Gastrocnemius medialis (tissue), 4 donors: Measurements from ENCODE around the gene KRTAP17-1. TPM values are rescaled to one million over a fixed set of nuclear protein-coding genes. Genes with fewer than 3 reads are reported as not detected.

Experiments
- ATAC-seq, 2 donors: fragments of 150-250 bp; one replicate each; pipeline ENCODE4 v1.9.1; 2016
- DNase-seq, 2 donors: peaks; one replicate each; pipeline ENCODE4 v3.0.0-alpha.2; 2019
- H3K27ac ChIP-seq, 4 donors: fragments of 200-600 bp; sonication (generic); 1 replicate in 1 of 4; 2 replicates in 3 of 4; pipeline ENCODE4 v1.5.1; 2016 to 2018; ENCODE audit warnings: mild to moderate bottlenecking in 2 of 4, moderate library complexity in 1 of 4
- H3K27me3 ChIP-seq, 3 donors: fragments of 200-600 bp; sonication (generic) in 2 of 3; 1 replicate in 1 of 3; 2 replicates in 2 of 3; pipeline versions ENCODE4 v1.5.1 to v1.6.0; 2016 to 2019; ENCODE audit warnings: mild to moderate bottlenecking in 1 of 3, moderate library complexity in 1 of 3
- H3K36me3 ChIP-seq, 2 donors: fragments of 200-600 bp; sonication (generic) in 1 of 2; one replicate each; pipeline ENCODE4 v1.5.1; 2017 to 2018
- H3K4me1 ChIP-seq, 2 donors: fragments of 200-600 bp; sonication (generic) in 1 of 2; one replicate each; pipeline ENCODE4 v1.5.1; 2016 to 2017; ENCODE audit warnings: mild to moderate bottlenecking in 2 of 2
- H3K4me3 ChIP-seq, 4 donors: fragments of 200-600 bp; sonication (generic) in 3 of 4; 1 replicate in 1 of 4; 2 replicates in 3 of 4; pipeline ENCODE4 v1.5.1; 2016 to 2019; ENCODE audit warnings: mild to moderate bottlenecking in 2 of 4
- H3K9me3 ChIP-seq, 3 donors: fragments of 200-600 bp; sonication (generic) in 2 of 3; 1 replicate in 1 of 3; 2 replicates in 2 of 3; pipeline ENCODE4 v1.5.1; 2016 to 2019
- CTCF ChIP-seq, 5 experiments: fragments of 450-650 bp in 3 of 5; fragments of 200-600 bp in 2 of 5; sonication (generic) in 2 of 5; IDR thresholded peaks in 4 of 5; conservative IDR thresholded peaks in 1 of 5; 1 replicate in 4 of 5; 2 replicates in 1 of 5; pipeline ENCODE4 v1.5.1; 2016 to 2019; ENCODE audit warnings: antibody characterized with exemption in 5 of 5, mild to moderate bottlenecking in 3 of 5, moderate library complexity in 3 of 5
- POLR2A ChIP-seq, 2 donors: fragments of 450-650 bp; IDR thresholded peaks; one replicate each; pipeline ENCODE4 v1.6.1; 2017; ENCODE audit warnings: antibody characterized with exemption in 2 of 2, mild to moderate bottlenecking in 2 of 2, moderate library complexity in 2 of 2
- in situ Hi-C, 4 donors: fragments of 200-750 bp; cut with MboI; loops; one replicate each; pipeline versions ENCODE4 v1.15.0 to v1.8.0; 2017; ENCODE audit warnings: low sequenced_read_pairs in 4 of 4
- intact Hi-C: fragments of 100-400 bp; cut with DNase I; formaldehyde crosslinking; loops from one replicate; pipeline ENCODE4 v1.15.1; 2023; ENCODE audit warnings: low total_unique reads
- total RNA-seq, 4 donors: library from RNA; depleted of rRNA; stranded (reverse); fragments of >200 nt; gene quantifications; one replicate each; pipeline versions ENCODE4 v1.1.0 to v1.2.3, GENCODE V29; 2016

The KRTAP17-1 gene
- total RNA-seq, 4 donors from 2014 or later, result not detected

- no peak for ATAC-seq
- no peak overlapping the region for H3K4me3 ChIP-seq
- TF ChIP-seq POLR2A (IDR thresholded peaks at IDR 0.05) (no peak), CTCF (IDR thresholded peaks at IDR 0.05 in 4 of 5, conservative IDR thresholded peaks at IDR 0.05 in 1 of 5) (no peak)
- no peaks in the 10 kb centered on the region for H3K4me1 ChIP-seq
- H3K36me3 ChIP-seq, result no peaks in the 10 kb centered on the region
- H3K9me3 ChIP-seq, result no peaks in the 10 kb centered on the region
- no peak overlapping the region for H3K27ac ChIP-seq
- in situ Hi-C loops (no loop called here), intact Hi-C loops (no loop called here)
- H3K27me3 ChIP-seq, result no peaks in the 10 kb centered on the region
- DNase-seq, result no peak
These were observed 30.5 kb upstream of the KRTAP17-1 start for GRCh38 chr17:41345992-41346391.

- intact Hi-C loops, result no loop called here
- TF ChIP-seq POLR2A (IDR thresholded peaks at IDR 0.05), result no peak
- TF ChIP-seq CTCF (IDR thresholded peaks at IDR 0.05 in 4 of 5, conservative IDR thresholded peaks at IDR 0.05 in 1 of 5), result no peak
These were observed 27.5 kb upstream of the KRTAP17-1 start for GRCh38 chr17:41343029-41343428.

GRCh38 chr17:41340934-41341861, 25.7 kb upstream of the KRTAP17-1 start:
- H3K4me1 ChIP-seq, result no peaks in the 10 kb centered on the region

More at GRCh38 chr17:41343029-41343428, 27.5 kb upstream of the KRTAP17-1 start:
- Histone ChIP-seq H3K36me3 (no peaks in the 10 kb centered on the region), H3K27me3 (no peaks in the 10 kb centered on the region), H3K4me3 (no peak overlapping the region), H3K9me3 (no peaks in the 10 kb centered on the region), H3K27ac (no peak overlapping the region), H3K4me1 (no peaks in the 10 kb centered on the region)
- DNase-seq (no peak), ATAC-seq (no peak)
- in situ Hi-C loops, result no loop called here

GRCh38 chr17:41340494-41340893, 25.0 kb upstream of the KRTAP17-1 start:
- Histone ChIP-seq H3K9me3 (no peaks in the 10 kb centered on the region), H3K4me3 (no peak overlapping the region), H3K36me3 (no peaks in the 10 kb centered on the region), H3K4me1 (no peaks in the 10 kb centered on the region), H3K27ac (no peak overlapping the region), H3K27me3 (no peaks in the 10 kb centered on the region)
- TF ChIP-seq CTCF (IDR thresholded peaks at IDR 0.05 in 4 of 5, conservative IDR thresholded peaks at IDR 0.05 in 1 of 5) (no peak), POLR2A (IDR thresholded peaks at IDR 0.05) (no peak)
- ATAC-seq, result no peak
- DNase-seq, result no peak
- intact Hi-C loops, result no loop called here
- in situ Hi-C loops, result no loop called here

More at GRCh38 chr17:41340934-41341861, 25.7 kb upstream of the KRTAP17-1 start:
- intact Hi-C loops (no loop called here), in situ Hi-C loops (no loop called here)
- no peaks in the 10 kb centered on the region for H3K27me3 ChIP-seq
- no peak overlapping the region for H3K4me3 ChIP-seq
- H3K27ac ChIP-seq, result no peak overlapping the region
- no peaks in the 10 kb centered on the region for H3K9me3 ChIP-seq
- H3K36me3 ChIP-seq, result no peaks in the 10 kb centered on the region
- ATAC-seq (no peak), DNase-seq (no peak)
- TF ChIP-seq CTCF (IDR thresholded peaks at IDR 0.05 in 4 of 5, conservative IDR thresholded peaks at IDR 0.05 in 1 of 5) (no peak), POLR2A (IDR thresholded peaks at IDR 0.05) (no peak)
